ENCODE data around the gene ROBO1.
"Not testable (repeated sequence)": the region's sequence is repeated elsewhere in the genome, so short reads cannot be mapped to it uniquely, and the experiment has no call there.

The ROBO1 gene

GRCh38 chr3:78895528-78895927 is 872.3 kb downstream of the ROBO1 start:
- DNase-seq: no peak

GRCh38 chr3:78894787-78895186 is 873.0 kb downstream of the ROBO1 start:
- no peak for DNase-seq

DNA sequence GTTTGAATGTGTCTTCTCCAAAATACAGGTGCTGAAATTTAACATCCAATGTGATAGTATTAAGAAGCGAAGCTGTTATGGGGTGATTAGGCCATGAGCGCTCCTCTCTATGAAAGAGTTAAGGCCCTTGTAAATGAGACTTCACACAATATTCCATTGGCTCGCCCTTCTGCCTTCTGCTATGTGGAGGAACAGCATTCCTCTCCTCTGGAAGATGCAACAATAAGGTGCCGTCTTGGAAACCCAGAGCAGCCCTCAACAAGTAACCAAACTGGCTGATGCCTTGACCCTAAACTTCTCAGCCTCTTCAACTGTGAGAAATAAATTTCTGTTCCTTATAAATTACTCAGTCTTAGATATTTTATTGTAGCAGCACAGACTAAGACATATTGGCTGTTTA is 874.6 kb downstream of the ROBO1 start:
- no peak for DNase-seq

- DNase-seq: no peak
Observed at GRCh38 chr3:78889348-78889747, 878.5 kb downstream of the ROBO1 start.

- DNase-seq: no peak
Observed at GRCh38 chr3:78888635-78889034, 879.2 kb downstream of the ROBO1 start.

GRCh38 chr3:78887547-78888011 is 880.2 kb downstream of the ROBO1 start:
- no peak for DNase-seq

GRCh38 chr3:78887029-78887428 is 880.8 kb downstream of the ROBO1 start:
- no peak for DNase-seq

GRCh38 chr3:78884567-78884966 is 883.2 kb downstream of the ROBO1 start:
- DNase-seq: not testable (repeated sequence)

GRCh38 chr3:78882251-78882650 is 885.5 kb downstream of the ROBO1 start:
- no peak for DNase-seq

DNA sequence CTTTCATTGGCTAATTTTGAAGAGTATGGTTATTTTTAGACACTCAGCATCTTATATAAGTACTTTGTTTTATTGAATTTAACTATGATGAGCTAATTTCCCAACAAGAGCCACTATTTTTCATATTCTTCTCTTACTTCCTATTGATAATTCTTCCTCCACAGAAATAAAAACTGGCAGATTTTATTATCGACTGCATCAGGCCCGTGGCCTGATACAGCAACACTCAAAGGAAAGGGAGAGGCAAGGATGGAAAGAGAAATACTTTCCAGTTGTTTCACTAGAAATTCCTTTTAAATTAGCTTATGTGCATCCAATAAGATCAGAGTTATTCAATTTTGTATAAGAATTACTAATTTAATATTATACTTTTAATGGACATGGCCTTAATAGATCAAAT is 886.3 kb downstream of the ROBO1 start:
- DNase-seq: no peak

DNA sequence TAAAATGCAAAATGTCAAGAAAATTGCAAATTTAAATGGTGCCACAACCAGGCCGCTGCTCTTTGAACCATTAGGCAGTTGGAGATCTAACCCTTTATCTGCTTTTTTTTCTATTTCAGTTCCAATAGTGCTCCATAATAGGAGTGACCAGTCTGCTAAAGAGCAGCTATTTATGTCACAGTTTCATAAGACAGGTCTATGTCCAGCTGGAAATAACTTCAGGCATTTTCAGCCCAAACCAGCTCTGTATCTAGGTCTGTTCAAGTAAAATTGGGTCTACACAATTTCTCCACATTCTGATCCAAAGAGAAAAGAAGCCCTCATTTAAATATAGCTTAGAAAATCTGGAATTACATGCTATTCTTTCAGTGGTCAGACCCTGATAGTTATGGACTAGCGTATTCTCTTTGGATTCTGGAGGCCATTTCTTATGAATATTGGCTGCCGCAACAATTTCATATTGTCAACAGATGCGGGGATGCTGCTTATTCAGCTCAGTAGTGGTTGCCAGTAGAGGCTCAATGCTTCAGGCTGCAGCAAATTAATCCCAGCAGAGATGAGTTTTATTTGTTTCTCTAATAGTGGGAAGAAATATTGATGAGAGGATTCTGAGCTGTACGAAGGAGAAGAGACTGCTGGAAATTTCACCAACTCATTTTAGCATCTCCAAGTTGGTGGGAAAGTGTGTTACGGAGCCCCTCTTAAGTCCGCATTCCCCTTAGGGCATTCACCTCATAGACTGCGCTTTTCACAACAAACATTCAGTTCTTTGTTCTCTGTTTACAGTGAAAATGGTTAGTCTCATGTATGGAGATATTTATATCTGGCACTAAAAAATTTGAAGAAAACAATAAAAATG is 887.0 kb downstream of the ROBO1 start:
- no peak for DNase-seq

GRCh38 chr3:78879295-78879860 is 888.4 kb downstream of the ROBO1 start:
- peak; percentile 18 for DNase-seq

DNA sequence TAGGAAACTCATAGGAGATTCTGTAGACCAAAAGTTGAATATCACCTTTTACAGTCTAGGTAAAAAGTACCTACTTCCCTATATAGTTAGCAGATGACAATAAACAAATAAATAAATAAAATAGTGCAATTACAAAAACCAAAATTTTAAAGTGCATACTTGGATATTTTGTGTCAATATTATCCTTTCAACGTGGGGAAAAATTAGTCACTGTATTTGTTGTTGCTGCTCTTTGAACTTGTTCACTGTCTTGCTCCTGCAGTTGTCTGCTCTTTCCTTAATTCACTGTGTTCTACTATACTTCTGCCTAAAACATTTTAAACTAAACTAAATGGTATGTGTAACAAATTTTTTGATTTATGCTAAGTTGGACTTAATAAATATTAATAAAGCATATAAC is 889.0 kb downstream of the ROBO1 start:
- no peak for DNase-seq

DNA sequence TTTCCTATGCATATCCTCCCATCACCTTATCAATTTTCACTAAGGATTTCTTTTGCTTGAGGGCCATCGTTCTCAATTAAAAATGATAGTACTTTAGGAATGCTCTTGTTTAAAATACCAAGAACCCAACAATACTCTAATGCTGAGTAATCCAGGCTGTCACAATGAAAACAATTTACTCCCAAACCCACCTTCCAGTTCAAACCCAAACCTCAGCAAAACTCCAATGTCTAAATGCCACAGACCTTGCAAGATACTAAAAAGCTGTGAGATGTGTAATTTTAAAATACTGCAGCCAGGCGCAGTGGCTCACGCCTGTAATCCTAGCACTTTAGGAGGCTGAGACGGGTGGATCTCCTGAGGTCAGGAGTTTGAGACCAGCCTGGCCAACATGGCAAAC is 889.8 kb downstream of the ROBO1 start:
- no peak for DNase-seq

- no peak for DNase-seq
Observed at GRCh38 chr3:78875851-78876250, 891.9 kb downstream of the ROBO1 start.

DNA sequence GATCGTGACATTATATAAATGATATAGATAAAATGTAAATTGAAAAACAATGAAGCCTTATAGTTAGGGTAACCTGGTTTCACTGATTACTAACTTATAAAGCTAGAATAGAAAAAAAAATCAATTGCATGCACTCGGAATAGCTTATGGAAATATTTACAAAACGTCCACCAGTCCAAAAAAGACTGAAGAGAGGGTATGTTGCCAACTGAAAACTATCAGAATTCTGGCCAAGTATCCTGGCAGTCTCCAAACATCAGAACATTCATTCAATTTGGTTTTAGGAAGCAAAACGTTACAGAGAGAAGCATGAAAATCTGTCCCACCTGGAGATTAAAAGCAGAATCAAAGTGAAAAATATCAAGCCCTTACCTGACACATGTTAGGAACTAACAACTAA is 892.4 kb downstream of the ROBO1 start:
- DNase-seq: no peak

GRCh38 chr3:78873641-78874040 is 894.2 kb downstream of the ROBO1 start:
- DNase-seq: no peak

DNA sequence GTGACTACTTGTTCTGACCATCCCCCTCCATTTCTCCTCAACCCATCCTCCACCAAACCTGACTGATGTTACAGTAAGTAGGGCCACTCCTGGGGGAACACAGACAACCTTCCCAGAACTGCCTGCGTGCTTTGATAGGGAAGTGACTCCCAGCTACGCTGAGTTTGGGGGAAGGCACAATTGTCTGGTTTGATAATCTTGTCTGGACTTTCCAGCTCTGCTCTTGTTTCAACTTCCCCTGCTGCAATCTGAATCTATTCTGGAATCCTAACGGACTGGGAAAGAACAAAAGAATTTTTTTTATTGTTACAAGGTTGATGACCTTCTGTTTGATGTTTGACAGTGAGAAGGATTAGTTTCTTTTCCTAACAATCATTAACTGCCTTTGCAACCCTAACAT is 895.6 kb downstream of the ROBO1 start:
- DNase-seq: peak; percentile 35

GRCh38 chr3:78871048-78871447 is 896.8 kb downstream of the ROBO1 start:
- peak; percentile 22 for DNase-seq

GRCh38 chr3:78870484-78870883 is 897.3 kb downstream of the ROBO1 start:
- DNase-seq: no peak

DNA sequence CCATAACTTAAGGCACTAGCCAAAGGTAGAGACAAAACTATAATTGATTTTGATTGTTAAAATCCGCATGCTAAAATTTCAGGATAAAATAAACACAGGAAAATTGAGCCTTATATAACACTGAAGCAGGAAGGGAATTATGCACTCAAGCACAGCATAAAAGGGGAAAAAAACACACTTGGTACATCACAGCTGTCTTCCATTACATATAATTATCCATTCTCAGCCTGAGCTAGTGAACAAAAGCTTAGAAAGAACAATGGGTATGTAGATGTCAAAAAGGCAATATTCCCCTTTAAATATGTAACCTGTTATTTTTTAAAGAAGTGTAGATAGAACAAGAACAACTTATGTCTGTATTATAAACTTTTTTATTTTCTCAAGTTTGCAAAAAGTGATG is 899.2 kb downstream of the ROBO1 start:
- peak; percentile 60 for DNase-seq

GRCh38 chr3:78867409-78868372 is 900.1 kb downstream of the ROBO1 start:
- DNase-seq: peak; percentile 23

All from NCI-H2227 treated with DMSO at 0.1 percent for 48 hours (cell line).